ENCODE data around the gene ADGRB2. TPM values are rescaled to one million over a fixed set of nuclear protein-coding genes. Genes with fewer than 3 reads are reported as not detected.
A peak's percentile ranks its signal among the peaks of the same experiment; 100 is the strongest.

Gene ADGRB2
- total RNA-seq, 1 experiment from 2014 or later = 10.9 TPM

DNA sequence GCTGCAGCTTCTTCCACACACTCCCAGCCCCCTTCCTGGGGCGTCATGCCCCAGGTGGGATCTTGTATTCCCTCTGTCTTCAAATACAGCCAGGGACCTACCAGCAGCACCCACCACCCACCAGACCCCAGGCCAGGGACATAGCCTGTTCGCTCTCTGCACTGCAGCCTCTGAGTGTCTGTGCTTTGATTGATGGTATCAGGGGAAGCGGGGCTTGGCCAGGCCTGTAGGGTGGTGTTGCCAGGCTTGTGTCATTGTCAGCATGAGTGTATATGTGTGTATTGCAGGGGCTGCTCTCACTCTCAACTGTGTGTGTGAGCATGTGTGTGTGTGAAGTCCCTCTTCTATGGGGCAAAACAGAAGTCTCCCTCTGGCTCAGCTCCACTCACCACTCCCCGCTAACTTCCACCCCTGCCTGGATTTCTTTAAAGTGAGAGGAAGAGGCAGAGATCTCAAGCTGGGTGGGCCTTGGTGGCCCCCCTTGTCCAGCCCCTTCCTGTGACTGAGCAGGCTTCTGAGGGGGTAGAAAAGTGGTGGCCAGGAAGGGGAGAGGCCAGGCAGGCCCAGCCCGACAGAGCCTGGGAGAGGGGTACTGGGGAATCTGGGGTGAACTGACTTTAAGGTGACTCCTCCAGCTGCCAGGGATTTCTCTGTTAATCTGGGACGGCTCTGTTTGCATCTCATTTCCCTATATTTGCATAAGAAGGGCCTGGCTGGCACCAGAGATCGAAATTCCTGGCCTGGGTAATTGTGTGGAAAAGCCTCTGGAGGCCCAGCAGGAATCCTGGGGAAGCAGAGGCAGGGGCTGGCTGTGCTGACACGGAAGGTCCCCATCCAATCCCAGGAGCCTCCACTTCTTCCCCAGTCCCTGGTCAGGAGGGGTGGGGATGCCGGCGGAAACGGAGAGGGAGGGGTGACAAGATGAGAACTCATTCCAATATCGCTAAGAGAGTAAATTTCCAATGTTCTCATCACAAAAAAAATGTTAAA is 18.6 kb upstream of the ADGRB2 start:
- H3K14ac ChIP-seq (ENCODE audit: insufficient read depth, low read length) = peak overlapping the region; percentile 52
- no peak overlapping the region for H3K9ac ChIP-seq (ENCODE audit: extremely low read depth, insufficient read length, low read length)
- peak; percentile 64 for DNase-seq
- no peak overlapping the region for H4K8ac ChIP-seq (replicated peaks; ENCODE audit: insufficient read length, low read depth, low read length)
- no peak overlapping the region for H2BK120ac ChIP-seq (ENCODE audit: low read depth, low read length, poor library complexity, severe bottlenecking)
- no peak overlapping the region for H3K4me2 ChIP-seq (ENCODE audit: insufficient read depth, insufficient read length, low read length)
- H2BK5ac ChIP-seq (ENCODE audit: insufficient read length, low read length) = no peak overlapping the region
- H2AFZ ChIP-seq (ENCODE audit: low read length) = no peak overlapping the region
- Mint-ChIP-seq H3K27me3 (ENCODE audit: low read depth) (peaks cover 8% of the 10 kb centered on the region), H3K4me3 (peak overlapping the region in 1 of 2 experiments; percentile 58; a peak in 3 of 5 replicates), H3K36me3 (ENCODE audit: insufficient read depth in 1 of 3, low read depth in 3 of 3) (no peaks in the 10 kb centered on the region), H3K9me3 (no peaks in the 10 kb centered on the region), H3K27ac (peak overlapping the region; percentile 21 to 94 (median 90); a peak in 4 of 7 replicates), H3K4me1 (peaks cover 35 to 46% of the 10 kb centered on the region in 2 experiments)
- TF ChIP-seq, protein P1, sequence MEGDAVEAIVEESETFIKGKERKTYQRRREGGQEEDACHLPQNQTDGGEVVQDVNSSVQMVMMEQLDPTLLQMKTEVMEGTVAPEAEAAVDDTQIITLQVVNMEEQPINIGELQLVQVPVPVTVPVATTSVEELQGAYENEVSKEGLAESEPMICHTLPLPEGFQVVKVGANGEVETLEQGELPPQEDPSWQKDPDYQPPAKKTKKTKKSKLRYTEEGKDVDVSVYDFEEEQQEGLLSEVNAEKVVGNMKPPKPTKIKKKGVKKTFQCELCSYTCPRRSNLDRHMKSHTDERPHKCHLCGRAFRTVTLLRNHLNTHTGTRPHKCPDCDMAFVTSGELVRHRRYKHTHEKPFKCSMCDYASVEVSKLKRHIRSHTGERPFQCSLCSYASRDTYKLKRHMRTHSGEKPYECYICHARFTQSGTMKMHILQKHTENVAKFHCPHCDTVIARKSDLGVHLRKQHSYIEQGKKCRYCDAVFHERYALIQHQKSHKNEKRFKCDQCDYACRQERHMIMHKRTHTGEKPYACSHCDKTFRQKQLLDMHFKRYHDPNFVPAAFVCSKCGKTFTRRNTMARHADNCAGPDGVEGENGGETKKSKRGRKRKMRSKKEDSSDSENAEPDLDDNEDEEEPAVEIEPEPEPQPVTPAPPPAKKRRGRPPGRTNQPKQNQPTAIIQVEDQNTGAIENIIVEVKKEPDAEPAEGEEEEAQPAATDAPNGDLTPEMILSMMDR (conservative IDR thresholded peaks at IDR 0.05) = no peak
- no peaks in the 10 kb centered on the region for H3K9me3 ChIP-seq (ENCODE audit: control insufficient read depth, low read depth, low read length)
- WGBS (ENCODE audit: extremely low coverage, insufficient read length, low lambda C conversion rate) = no CpG with 5 or more reads among the region's 12 CpGs
- no peak overlapping the region for H2BK15ac ChIP-seq (ENCODE audit: low read depth, low read length)
- no peak overlapping the region for H2BK20ac ChIP-seq (ENCODE audit: low read depth, low read length, poor library complexity, severe bottlenecking)
- peak overlapping the region; percentile 59 for H3K18ac ChIP-seq (ENCODE audit: insufficient read length, low read depth, low read length)
- no peaks in the 10 kb centered on the region for H3K27me3 ChIP-seq (ENCODE audit: insufficient read depth, low read length)
- no peak overlapping the region for H2BK12ac ChIP-seq (ENCODE audit: insufficient read length, low read depth, low read length)
- H3K56ac ChIP-seq (ENCODE audit: insufficient read length, low read depth, low read length) = no peak overlapping the region
- H3K79me2 ChIP-seq (ENCODE audit: insufficient read depth, low read length) = no peaks in the 10 kb centered on the region
- H3K4ac ChIP-seq (ENCODE audit: low read depth, low read length) = no peak overlapping the region
- no peak overlapping the region for H2AK5ac ChIP-seq (ENCODE audit: insufficient read length, low read length)
- no peak overlapping the region for H3K23ac ChIP-seq (ENCODE audit: insufficient read length, low read depth, low read length)
- H3K27ac ChIP-seq (ENCODE audit: insufficient read length, low read depth, low read length) = no peak overlapping the region
- H3T11ph ChIP-seq (ENCODE audit: low read length) = no peak overlapping the region
- no peaks in the 10 kb centered on the region for H3K79me1 ChIP-seq (ENCODE audit: insufficient read depth, low read depth, low read length, poor library complexity, severe bottlenecking)
- H4K91ac ChIP-seq (ENCODE audit: insufficient read length, low read depth, low read length) = no peak overlapping the region
- no peaks in the 10 kb centered on the region for H4K20me1 ChIP-seq (ENCODE audit: control insufficient read depth, insufficient read depth, insufficient read length)
- no peaks in the 10 kb centered on the region for H3K23me2 ChIP-seq (ENCODE audit: insufficient read length, low read depth, low read length, poor library complexity, severe bottlenecking)
- H4K5ac ChIP-seq (ENCODE audit: insufficient read length, low read depth, low read length) = no peak overlapping the region
- peaks cover 11% of the 10 kb centered on the region; the same call in 1 of the 2 replicates for H3K4me1 ChIP-seq (ENCODE audit: insufficient read depth, low read length)
